AG04450 (cell line): ENCODE measurements around the gene SPINT2. TPM values are rescaled to one million over a fixed set of nuclear protein-coding genes. Genes with fewer than 3 reads are reported as not detected.

Experiments used
- CTCF ChIA-PET: fragments of 300-600, 350-600 bp; formaldehyde crosslinking; extraction: SDS; loops from one replicate; lab custom pipeline; 2022; ENCODE audit warnings: antibody characterized with exemption, inconsistent platforms; lab: Charles Lee
- POLR2A ChIA-PET: fragments of 350-600 bp; formaldehyde crosslinking; extraction: SDS; loops from one replicate; lab custom pipeline; 2021; ENCODE audit warnings: antibody characterized with exemption, inconsistent platforms; lab: Yijun Ruan, JAX
- DNase-seq: peaks from one replicate; pipeline ENCODE4 v3.0.0-alpha.2; 2011; ENCODE audit warnings: low read depth, low spot score
- H3K27ac ChIP-seq: one replicate; pipeline ENCODE4 v1.5.1; 2012; ENCODE audit warnings: low read depth, low read length, control low read depth
- H3K27me3 ChIP-seq: one replicate; pipeline ENCODE4 v1.6.0; 2012; ENCODE audit warnings: low read length; ENCODE audit not compliant: control insufficient read depth, insufficient read depth
- H3K4me3 ChIP-seq: 2 replicates; pipeline ENCODE4 v1.5.1; 2011; ENCODE audit warnings: mild to moderate bottlenecking, low read depth, low read length, control low read depth
- H3K9me3 ChIP-seq: 2 replicates; pipeline ENCODE4 v1.5.1; 2012; ENCODE audit warnings: low read length; ENCODE audit not compliant: control insufficient read depth, insufficient read depth
- CTCF ChIP-seq: IDR thresholded peaks from 2 replicates; pipeline ENCODE4 v1.5.1; 2011; ENCODE audit warnings: low read depth, low read length, control low read depth, inconsistent platforms
- polyA plus RNA-seq: library from polyadenylated mRNA; depleted of rRNA; stranded (reverse); fragments of >200 nt; gene quantifications from 2 replicates; pipeline ENCODE4 v1.2.3, GENCODE V29; 2011

SPINT2 gene
- polyA plus RNA-seq, 1 experiment = 1.8 TPM

GRCh38 chr19:38308926-38309614, 44.7 kb downstream of the SPINT2 start:
- POLR2A ChIA-PET = no interaction called here
- DNase-seq = no peak
- Histone ChIP-seq H3K27ac (no peak overlapping the region), H3K9me3 (no peaks in the 10 kb centered on the region; the same call in 1 of the 2 replicates), H3K27me3 (no peaks in the 10 kb centered on the region), H3K4me3 (no peak overlapping the region)
- CTCF ChIA-PET = interaction anchor here (1.1 kb wide), 1 partner anchor 10 kb away, joined by 5 read pairs; no protein-coding TSS in a partner anchor
- TF ChIP-seq CTCF = no peak

DNA sequence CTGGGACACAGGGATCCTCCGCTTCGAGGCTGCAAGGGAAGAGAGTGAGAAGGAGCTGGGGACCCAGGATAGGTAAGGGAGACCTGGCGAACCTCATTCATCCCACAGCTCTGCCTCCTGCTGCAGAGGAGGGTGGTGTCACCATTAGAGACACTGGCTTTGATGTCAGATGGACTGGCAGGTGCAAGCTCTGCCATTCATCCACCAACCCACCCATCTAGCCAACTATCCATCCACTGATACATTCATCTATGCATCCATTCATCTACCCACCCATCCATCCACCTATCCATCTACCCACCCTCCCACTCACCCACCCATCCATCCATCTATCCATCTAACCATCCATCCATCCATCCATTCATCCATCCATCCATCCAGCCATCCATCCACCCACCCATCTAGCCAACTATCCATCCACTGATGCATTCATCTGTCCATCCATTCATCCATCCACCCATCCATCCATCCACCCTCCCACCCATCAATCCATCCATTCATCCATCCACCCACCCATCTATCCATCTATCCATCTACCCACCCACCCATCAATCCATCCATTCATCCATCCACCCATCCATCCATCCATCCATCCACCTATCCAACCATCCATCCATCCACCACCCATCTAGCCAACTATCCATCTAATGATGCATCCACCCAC, 45.4 kb downstream of the SPINT2 start:
- Histone ChIP-seq H3K4me3 (no peak overlapping the region), H3K27me3 (no peaks in the 10 kb centered on the region), H3K9me3 (no peaks in the 10 kb centered on the region), H3K27ac (no peak overlapping the region)
- no peak for DNase-seq
- no peak for TF ChIP-seq CTCF
- CTCF ChIA-PET = interaction anchor here (0.6 kb wide), 1 partner anchor 66 kb away, joined by 5 read pairs; no protein-coding TSS in a partner anchor
- POLR2A ChIA-PET = no interaction called here

GRCh38 chr19:38310279-38310670, 45.9 kb downstream of the SPINT2 start:
- Histone ChIP-seq H3K4me3 (no peak overlapping the region), H3K27me3 (no peaks in the 10 kb centered on the region), H3K27ac (no peak overlapping the region), H3K9me3 (no peaks in the 10 kb centered on the region)
- DNase-seq = no peak
- ChIA-PET POLR2A (no interaction called here), CTCF (interaction anchor here (0.6 kb wide), 1 partner anchor 67 kb away, joined by 5 read pairs; no protein-coding TSS in a partner anchor)
- TF ChIP-seq CTCF = no peak

DNA sequence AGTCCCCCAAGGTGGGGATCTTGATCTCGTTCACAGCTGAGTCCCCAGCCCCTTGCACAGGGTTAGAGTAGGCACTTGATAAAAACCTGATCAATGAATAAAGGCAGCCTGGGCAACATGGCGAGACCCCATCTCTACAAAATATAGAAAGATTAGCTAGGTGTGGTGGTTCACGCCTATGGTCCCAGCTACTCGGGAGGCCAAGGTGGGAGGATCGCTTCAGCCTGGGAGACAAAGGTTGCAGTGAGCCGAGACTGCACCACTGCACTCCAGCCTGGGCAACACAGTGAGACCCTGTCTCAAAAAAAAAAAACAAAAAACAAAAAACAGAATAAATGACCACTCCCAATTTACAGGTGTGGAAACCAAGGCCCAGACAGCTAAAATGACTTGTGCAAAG, 46.6 kb downstream of the SPINT2 start:
- Histone ChIP-seq H3K4me3 (no peak overlapping the region), H3K27ac (no peak overlapping the region), H3K9me3 (no peaks in the 10 kb centered on the region), H3K27me3 (no peaks in the 10 kb centered on the region)
- CTCF ChIA-PET = interaction anchor here (0.8 to 1.3 kb wide), 2 partner anchors 25 to 68 kb away, joined by 3 read pairs; partner anchors contain the start of gene CATSPERG
- no peak for DNase-seq
- POLR2A ChIA-PET = no interaction called here
- TF ChIP-seq CTCF = no peak
